Stimulated activated naive CD8-positive, alpha-beta T cell treated with anti-CD3 and anti-CD28 coated beads, Interleukin-15, amount 100 ng/mL, for 72 hours (primary cell): ENCODE data around the gene DNAJC3.
A peak's percentile ranks its signal among the peaks of the same experiment; 100 is the strongest.
"Not testable (repeated sequence)": the region's sequence is repeated elsewhere in the genome, so short reads cannot be mapped to it uniquely, and the experiment has no call there.

Experiments used
- ATAC-seq: fragments of 150-1000 bp; cut with Tn5 transposase; 2 replicates; pipeline ENCODE4 v1.10.0; 2021; ENCODE audit warnings: mild to moderate bottlenecking, moderate library complexity
- DNase-seq, 2 donors: peaks; one replicate each; pipeline ENCODE4 v3.0.0; 2021 to 2022
- H3K27ac Mint-ChIP-seq, 2 donors: one replicate each; pipeline ENCODE4 v1.8.0; 2022; ENCODE audit warnings: mild to moderate bottlenecking in 2 of 2, mixed read lengths in 2 of 2, moderate library complexity in 2 of 2
- H3K27me3 Mint-ChIP-seq: one replicate; pipeline ENCODE4 v1.8.0; 2022; ENCODE audit warnings: mixed read lengths
- H3K4me1 Mint-ChIP-seq: one replicate; pipeline ENCODE4 v1.8.0; 2022; ENCODE audit warnings: mild to moderate bottlenecking, mixed read lengths
- H3K4me3 Mint-ChIP-seq, 2 donors: one replicate each; pipeline ENCODE4 v1.8.0; 2022; ENCODE audit warnings: mild to moderate bottlenecking in 2 of 2, mixed read lengths in 2 of 2, moderate library complexity in 1 of 2
- H3K9me3 Mint-ChIP-seq, 2 donors: one replicate each; pipeline ENCODE4 v1.8.0; 2022; ENCODE audit warnings: mixed read lengths in 2 of 2

The DNAJC3 gene

DNA sequence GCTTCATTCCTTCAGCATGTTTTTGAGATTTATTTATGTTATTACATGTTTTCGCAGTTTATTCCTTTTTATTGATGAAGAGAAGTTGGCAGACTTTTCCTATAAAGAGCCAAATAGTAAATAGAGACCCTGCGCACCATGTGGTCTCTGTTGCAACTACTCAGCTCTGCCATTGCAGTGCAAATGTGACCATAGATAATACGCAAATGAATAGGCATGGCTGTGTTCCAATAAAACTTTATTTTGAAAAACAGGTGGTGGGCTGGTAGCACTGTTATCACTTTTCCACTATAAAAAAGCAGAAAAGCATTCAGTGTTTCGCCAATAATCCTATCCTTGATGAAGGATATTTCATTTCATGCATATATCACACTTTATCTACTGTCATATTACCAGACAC is 95.0 kb downstream of the DNAJC3 start:
- no peak for DNase-seq
- Mint-ChIP-seq H3K27ac (no peak overlapping the region), H3K27me3 (no peaks in the 10 kb centered on the region), H3K9me3 (no peaks in the 10 kb centered on the region), H3K4me3 (no peak overlapping the region), H3K4me1 (peaks cover 13% of the 10 kb centered on the region)
- no peak for ATAC-seq

DNA sequence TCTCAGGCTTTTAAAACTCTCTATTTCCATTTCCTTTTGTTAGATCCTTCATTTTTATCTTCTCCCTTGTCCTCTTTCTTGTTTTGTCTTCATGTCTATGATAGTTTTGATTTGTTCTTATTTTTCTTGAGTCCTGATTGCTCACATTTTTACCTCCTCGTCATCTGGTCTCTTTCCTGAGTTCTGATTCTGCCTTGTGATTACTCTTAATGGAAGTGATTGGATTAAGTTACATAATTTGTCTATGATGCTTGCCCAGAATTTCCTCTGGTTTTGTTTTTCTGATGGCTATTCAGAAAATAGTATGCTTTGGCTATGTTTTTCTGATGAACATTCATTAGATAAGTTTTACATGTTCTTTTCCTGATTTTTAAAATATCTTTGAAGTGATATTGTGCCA is 102.6 kb downstream of the DNAJC3 start:
- no peaks in the 10 kb centered on the region for H3K27me3 Mint-ChIP-seq
- H3K4me1 Mint-ChIP-seq = peaks cover under 1% of the 10 kb centered on the region
- H3K9me3 Mint-ChIP-seq = no peaks in the 10 kb centered on the region
- H3K4me3 Mint-ChIP-seq = no peak overlapping the region
- no peak overlapping the region for H3K27ac Mint-ChIP-seq
- DNase-seq (no peak), ATAC-seq (no peak)

DNA sequence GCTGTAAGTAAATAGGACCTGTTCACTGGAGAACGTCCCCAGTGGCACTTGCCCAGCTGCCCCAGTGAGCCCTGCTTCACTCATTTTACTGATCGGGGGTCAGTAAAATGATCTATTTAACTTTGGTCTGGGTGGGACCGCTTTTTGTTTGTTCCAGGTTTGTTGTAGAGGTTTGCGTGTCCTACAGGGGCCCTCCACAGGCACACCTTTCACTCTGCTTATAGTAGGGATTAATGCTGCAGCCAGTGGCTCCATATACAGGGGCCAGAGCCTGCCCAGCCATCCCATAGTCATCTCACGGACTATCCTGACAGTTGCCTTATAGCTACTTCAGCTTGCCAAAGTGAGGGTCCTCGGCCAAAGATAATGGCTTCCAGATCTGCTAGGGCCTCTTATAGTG is 104.1 kb downstream of the DNAJC3 start:
- no peaks in the 10 kb centered on the region for H3K4me1 Mint-ChIP-seq
- no peaks in the 10 kb centered on the region for H3K9me3 Mint-ChIP-seq
- DNase-seq (no peak), ATAC-seq (no peak)
- H3K27me3 Mint-ChIP-seq = no peaks in the 10 kb centered on the region
- no peak overlapping the region for H3K4me3 Mint-ChIP-seq
- no peak overlapping the region for H3K27ac Mint-ChIP-seq

DNA sequence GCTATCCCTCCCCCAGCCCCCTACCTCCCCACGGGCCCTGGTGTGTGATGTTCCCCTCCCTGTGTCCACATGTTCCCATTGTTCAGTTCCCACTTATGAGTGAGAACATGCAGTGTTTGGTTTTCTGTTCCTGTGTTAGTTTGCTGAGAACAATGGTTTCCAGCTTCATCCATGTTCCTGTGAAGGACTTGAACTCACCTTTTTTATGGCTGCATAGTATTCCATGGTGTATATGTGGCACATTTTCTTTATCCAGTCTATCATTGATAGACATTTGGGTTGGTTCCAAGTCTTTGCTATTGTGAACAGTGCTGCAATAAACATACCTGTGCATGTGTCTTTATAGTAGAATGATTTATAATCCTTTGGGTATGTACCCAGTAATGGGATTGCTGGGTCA is 105.0 kb downstream of the DNAJC3 start:
- H3K4me3 Mint-ChIP-seq, H3K9me3 Mint-ChIP-seq, ATAC-seq, H3K27ac Mint-ChIP-seq, H3K4me1 Mint-ChIP-seq, H3K27me3 Mint-ChIP-seq, DNase-seq: not testable (repeated sequence)

DNA sequence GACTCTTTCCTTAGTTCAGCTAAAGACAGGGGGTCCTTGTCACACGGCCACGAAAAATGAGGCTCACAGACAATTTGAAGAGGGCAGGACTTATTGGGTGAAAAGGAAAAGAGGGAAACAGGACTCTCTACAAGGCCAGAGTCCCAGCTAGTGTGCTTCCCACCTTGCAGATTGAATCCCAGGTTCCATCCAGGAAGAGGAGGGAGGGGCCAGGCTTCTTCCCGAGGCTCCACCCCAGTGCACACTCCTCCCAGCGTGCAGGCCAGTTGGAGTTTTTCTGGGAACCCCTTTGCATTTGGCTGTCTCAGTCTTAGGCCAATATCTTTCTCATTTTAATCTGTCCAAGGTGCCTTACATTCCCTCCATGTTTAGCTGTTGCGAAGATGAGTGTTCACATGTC is 106.8 kb downstream of the DNAJC3 start:
- DNase-seq = no peak
- Mint-ChIP-seq H3K27ac (no peak overlapping the region), H3K9me3 (no peaks in the 10 kb centered on the region), H3K4me3 (no peak overlapping the region), H3K4me1 (no peaks in the 10 kb centered on the region), H3K27me3 (no peaks in the 10 kb centered on the region)
- ATAC-seq = no peak

DNA sequence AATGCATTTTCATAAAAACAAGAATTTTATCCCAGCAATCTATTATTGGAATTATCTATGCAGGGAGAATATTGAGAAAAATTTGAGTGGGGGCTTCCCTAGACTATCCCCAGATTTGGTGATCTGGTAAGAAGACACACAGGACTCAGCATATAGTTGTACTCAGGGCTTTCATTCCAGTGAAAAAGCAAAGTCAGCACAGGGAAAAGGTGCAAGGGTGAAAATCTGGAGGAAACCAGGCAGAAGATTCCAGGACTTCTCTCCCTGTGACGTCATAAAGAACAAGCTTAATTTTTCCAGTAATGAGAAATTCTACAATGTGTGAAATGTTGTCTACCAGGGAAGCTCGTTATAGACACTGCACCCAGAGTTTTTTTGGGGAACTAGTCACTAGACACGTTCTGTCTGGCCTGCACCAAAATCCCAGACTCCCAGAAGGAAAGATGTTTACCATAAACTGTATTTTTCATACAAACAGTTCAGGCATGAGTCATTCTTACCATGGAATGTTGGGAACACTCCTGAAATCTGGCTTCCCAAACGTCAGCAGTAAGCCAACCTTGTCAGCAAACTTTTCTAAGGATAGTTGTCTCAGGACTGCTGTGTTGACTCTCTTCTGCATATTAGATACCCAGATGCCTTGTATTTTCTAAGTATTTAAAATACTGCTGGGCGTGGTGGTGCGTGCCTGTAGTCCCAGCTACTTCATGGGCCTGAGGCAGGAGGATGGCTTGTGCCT is 107.4 kb downstream of the DNAJC3 start:
- Mint-ChIP-seq H3K4me1 (no peaks in the 10 kb centered on the region), H3K9me3 (no peaks in the 10 kb centered on the region), H3K4me3 (no peak overlapping the region), H3K27me3 (no peaks in the 10 kb centered on the region), H3K27ac (no peak overlapping the region)
- ATAC-seq (no peak), DNase-seq (no peak)

DNA sequence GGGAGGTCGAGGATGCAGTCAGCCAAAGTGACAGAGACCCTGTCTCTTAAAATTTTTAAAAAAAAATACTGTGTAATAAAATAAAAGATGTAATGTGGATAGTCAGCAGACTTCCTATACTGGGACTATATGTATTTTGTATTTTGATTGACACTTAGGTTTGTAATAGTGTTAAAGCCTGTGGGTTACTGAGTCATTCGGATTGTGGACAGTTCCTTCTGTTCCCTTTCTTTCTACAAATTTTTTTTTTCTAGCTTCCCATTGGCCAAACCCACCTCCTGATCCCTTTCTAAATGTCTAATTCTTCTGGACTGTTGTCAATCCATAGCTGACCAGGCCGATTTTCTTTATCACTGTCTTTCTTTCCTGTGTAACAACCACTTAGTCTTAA is 108.0 kb downstream of the DNAJC3 start:
- Mint-ChIP-seq H3K4me1 (no peaks in the 10 kb centered on the region), H3K27me3 (no peaks in the 10 kb centered on the region), H3K4me3 (no peak overlapping the region), H3K27ac (no peak overlapping the region), H3K9me3 (no peaks in the 10 kb centered on the region)
- no peak for DNase-seq
- ATAC-seq = no peak

DNA sequence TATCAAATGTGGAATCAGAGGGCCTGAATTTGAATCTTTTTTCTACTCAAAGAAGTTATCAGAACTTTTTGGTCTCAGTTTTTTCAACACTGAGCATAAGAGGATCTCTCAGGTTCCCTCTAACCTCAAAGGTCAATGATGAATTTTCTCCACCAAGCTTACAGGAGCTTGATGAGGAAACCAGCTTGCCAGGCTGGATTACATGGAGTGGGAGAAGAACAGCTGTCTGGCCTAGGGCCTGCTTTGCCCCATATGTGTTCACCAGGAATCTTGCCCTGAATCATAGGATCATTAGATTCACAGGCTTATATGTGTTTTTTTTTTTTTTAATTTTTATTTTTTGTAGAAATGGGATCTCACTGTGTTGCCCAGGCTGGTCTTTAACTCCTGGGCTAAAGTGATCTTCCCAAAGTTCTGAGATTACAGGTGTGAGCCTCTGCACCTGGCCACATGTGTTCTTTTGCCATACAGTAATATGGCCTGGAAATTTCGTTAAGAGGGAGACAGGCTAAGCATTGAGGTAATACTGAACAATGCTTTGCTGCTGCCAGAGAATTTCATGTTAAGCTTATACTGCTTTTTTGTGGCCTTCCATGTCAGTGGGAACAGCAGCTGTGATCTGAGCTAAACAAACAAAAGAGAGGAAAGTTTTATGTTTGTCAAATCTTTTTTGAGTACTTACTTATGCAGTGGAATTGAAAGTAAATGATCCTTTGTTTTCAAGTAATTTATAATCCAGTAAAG is 110.6 kb downstream of the DNAJC3 start:
- no peak overlapping the region for H3K27ac Mint-ChIP-seq
- H3K9me3 Mint-ChIP-seq = no peaks in the 10 kb centered on the region
- H3K27me3 Mint-ChIP-seq = no peaks in the 10 kb centered on the region
- DNase-seq (no peak), ATAC-seq (no peak)
- no peak overlapping the region for H3K4me3 Mint-ChIP-seq
- no peaks in the 10 kb centered on the region for H3K4me1 Mint-ChIP-seq

DNA sequence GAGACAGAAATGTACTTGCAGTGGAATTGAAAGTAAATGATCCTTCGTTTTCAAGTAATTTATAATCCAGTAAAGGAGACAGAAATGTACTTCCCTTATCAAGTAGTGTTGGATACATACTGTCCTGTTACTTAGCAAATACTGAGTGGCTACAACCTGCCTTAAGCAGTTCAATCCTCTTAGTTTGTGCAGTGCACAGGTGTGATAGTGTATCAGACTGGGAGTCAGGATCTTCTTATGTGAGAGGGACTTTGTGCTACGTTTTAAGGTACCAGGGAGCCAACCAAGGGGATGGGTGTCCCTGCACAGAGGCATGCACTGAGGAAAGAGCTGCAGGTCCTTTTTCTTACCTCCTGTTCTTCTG is 111.1 kb downstream of the DNAJC3 start:
- Mint-ChIP-seq H3K27me3 (no peaks in the 10 kb centered on the region), H3K9me3 (no peaks in the 10 kb centered on the region), H3K27ac (no peak overlapping the region), H3K4me3 (no peak overlapping the region), H3K4me1 (no peaks in the 10 kb centered on the region)
- DNase-seq (no peak), ATAC-seq (no peak)

DNA sequence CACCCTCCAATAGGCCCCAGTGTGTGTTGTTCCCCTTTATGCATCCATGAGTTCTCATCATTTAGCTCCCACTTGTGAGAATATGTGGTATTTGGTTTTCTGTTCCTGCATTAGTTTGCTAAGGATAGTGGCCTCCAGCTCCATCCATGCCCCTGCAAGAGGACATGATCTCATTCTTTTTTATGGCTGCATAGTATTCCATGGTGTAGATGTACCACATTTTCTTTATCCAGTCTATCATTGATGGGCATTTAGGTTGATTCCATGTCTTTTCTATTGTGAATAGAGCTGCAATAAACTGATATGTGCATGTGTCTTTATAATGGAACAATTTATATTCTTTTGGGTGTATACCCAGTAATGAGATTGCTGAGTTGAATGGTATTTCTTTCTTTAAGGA is 112.4 kb downstream of the DNAJC3 start:
- not testable (repeated sequence) for H3K27ac Mint-ChIP-seq, ATAC-seq, H3K4me3 Mint-ChIP-seq, H3K4me1 Mint-ChIP-seq, H3K27me3 Mint-ChIP-seq, H3K9me3 Mint-ChIP-seq, DNase-seq

DNA sequence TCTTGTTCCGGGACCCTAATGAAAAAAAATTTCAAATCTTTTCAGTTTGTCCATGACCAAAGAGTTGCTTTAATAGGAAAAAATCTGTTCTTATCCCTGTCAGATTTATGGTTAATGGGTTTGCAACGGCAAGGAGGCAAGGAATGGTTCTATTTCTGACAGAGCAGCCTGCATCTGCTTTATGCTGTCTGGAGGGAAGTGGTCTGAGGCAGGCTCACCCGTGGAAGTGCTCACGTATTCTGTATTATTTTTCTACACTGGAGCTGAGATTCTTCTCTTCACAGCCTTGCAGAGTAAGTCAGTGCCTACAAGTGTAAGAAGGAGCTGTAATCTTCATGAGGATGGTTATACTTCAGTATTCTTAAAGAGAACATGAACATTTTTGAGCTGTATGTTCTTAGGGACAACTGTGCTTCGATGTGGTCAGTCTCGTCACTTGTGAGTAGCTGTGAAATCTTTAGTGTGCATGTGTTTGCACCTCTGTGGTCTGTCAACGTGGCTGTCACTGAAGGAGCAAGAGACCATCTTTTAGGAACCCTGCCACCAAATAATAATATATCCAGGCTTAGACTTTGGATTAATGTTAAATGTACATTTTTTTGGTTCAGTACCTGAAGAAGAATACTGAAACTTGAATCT is 114.3 kb downstream of the DNAJC3 start:
- Mint-ChIP-seq H3K27ac (no peak overlapping the region), H3K27me3 (no peaks in the 10 kb centered on the region), H3K9me3 (no peaks in the 10 kb centered on the region), H3K4me1 (no peaks in the 10 kb centered on the region), H3K4me3 (no peak overlapping the region)
- ATAC-seq (no peak), DNase-seq (no peak)

DNA sequence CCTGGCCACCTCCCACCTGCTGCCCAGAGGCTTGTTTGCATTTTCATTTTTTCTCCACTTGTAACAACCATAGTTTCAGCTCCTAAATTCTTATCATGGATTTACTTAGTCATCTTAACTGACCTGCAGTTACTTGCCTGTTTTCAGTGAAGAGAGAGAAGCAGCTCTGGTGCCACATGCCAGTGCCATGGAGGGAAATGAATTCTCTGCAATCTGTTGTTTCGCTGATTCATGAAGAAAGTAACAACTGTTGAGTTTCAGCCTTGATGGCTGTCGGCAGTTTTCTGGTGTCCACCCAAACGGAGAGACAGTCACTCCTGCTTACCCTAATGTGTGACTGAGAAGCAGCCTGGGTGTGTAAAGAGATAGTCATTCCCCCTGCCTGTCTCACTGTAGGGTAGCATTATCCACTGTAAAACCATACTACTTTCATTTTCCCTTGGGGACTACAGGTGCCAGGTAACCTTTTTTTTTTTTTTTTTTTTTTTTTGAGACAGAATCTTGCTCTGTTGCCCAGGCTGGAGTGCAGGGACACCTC is 116.1 kb downstream of the DNAJC3 start:
- ATAC-seq (no peak), DNase-seq (no peak)
- Mint-ChIP-seq H3K27ac (peak overlapping the region in 1 of 2 donors; percentile 19), H3K9me3 (no peaks in the 10 kb centered on the region), H3K4me1 (no peaks in the 10 kb centered on the region), H3K27me3 (no peaks in the 10 kb centered on the region), H3K4me3 (no peak overlapping the region)

DNA sequence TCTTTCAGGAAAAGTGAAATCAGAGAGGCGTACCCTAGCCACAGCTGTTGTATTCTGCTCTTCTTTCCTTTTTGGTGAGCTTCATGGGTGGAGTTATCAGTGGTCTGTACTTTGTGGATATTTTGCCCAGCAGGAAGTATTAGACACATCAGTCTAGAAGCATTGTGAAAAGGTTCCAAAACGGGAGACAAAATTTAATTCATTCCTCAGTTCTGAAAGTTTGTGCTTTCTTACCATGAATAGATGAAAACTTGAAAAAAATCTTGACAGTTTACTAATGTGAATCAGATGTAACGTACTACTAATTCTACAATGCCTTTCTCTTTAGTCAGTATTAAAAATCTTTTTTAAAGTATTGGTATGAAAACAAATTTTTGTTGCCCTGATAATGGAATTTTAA is 116.8 kb downstream of the DNAJC3 start:
- Mint-ChIP-seq H3K27me3 (no peaks in the 10 kb centered on the region), H3K4me1 (no peaks in the 10 kb centered on the region), H3K9me3 (no peaks in the 10 kb centered on the region), H3K4me3 (no peak overlapping the region), H3K27ac (peak overlapping the region in 1 of 2 donors; percentile 64)
- no peak for DNase-seq
- ATAC-seq = no peak

DNA sequence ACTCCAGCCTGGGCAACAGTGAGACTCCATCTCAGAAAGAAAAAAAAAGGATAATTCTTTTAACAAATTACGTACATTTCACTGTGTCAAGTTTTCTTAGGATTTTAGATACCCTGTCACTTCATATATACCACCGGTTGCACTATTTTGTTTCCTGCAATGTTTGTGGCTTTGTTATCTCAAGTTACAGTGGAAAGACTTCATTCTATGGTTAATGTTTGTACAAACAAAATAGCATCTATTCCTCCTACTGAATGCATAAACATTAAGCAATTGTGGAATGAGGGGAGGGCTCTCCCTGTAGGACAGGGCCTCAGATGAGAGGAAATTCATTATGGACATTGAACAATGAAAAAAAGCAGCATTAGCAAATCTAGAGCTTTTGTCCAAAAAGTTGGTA is 120.1 kb downstream of the DNAJC3 start:
- DNase-seq = no peak
- Mint-ChIP-seq H3K27ac (no peak overlapping the region), H3K9me3 (no peaks in the 10 kb centered on the region), H3K4me3 (no peak overlapping the region), H3K4me1 (no peaks in the 10 kb centered on the region), H3K27me3 (no peaks in the 10 kb centered on the region)
- no peak for ATAC-seq

DNA sequence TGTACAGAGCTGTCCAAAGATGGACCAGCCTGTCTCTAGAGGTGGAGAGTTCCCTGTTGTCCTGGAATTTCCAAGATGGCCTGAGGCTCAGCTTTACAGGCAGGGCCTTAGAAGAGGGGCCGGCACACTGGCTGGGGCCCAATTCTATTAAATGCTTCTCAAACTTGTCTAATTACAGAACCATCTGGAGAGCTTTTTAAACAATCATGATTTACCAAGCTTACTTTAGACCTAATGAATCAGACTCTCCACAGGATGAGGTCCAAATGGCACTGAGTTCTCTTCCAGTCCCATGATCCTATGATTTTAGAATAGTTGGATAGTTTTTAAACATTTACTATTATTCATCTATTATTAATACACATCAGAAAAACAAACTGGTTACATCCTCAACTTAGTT is 123.5 kb downstream of the DNAJC3 start:
- no peak for ATAC-seq
- no peaks in the 10 kb centered on the region for H3K4me1 Mint-ChIP-seq
- peaks cover 0 to under 1% of the 10 kb centered on the region in 2 donors for H3K9me3 Mint-ChIP-seq
- H3K4me3 Mint-ChIP-seq = no peak overlapping the region
- H3K27ac Mint-ChIP-seq = no peak overlapping the region
- H3K27me3 Mint-ChIP-seq = peaks cover 5% of the 10 kb centered on the region
- no peak for DNase-seq

DNA sequence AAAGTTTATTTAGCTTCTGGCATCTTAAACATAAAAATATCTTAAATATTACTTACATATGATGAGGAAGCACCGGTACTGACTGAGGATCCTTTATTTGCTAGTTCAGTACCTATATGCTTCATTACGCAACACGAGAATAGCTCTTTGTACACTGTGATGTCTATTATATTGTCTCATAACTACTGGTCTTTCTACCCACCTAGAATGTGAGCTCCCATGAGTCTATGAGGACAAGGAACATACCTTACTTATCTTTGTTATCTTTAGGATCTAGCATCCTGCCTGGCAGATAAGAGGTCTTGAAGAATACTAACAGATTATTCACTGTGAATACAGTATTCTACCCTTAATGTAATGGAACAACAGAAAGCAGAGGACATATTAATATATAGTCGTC is 124.9 kb downstream of the DNAJC3 start:
- ATAC-seq = no peak
- H3K27ac Mint-ChIP-seq = no peak overlapping the region
- H3K4me3 Mint-ChIP-seq = no peak overlapping the region
- no peaks in the 10 kb centered on the region for H3K4me1 Mint-ChIP-seq
- peaks cover 0 to 7% of the 10 kb centered on the region in 2 donors for H3K9me3 Mint-ChIP-seq
- DNase-seq = no peak
- H3K27me3 Mint-ChIP-seq = peaks cover 15% of the 10 kb centered on the region
